Measurements from ENCODE around the gene FAAP20. TPM values are rescaled to one million over a fixed set of nuclear protein-coding genes. Genes with fewer than 3 reads are reported as not detected.

Gene FAAP20
- polyA plus RNA-seq, 2 of the 4 experiments (the other 2 are of a cell fraction) = 5.1 to 26.0 TPM

GRCh38 chr1:2190491-2190976, 4.0 kb downstream of the FAAP20 start (continued):
- TF ChIP-seq ZFP36 (IDR thresholded peaks at IDR 0.05; ENCODE audit: borderline replicate concordance, partially characterized antibody) = no peak

- Histone ChIP-seq H3K4me3 (peak overlapping the region; percentile 42), H3K9me3 (no peaks in the 10 kb centered on the region), H3K27ac (peak overlapping the region; percentile 66 to 89), H3K4me1 (peaks cover 13% of the 10 kb centered on the region; the same call in 2 of the 3 replicates), H3K4me2 (peak overlapping the region; percentile 91)
- ATAC-seq = peak; percentile 83 to 93
- peak; percentile 71 to 88 for DNase-seq (ENCODE audit: low read depth in 1 of 2, low spot score in 1 of 2)
- TF ChIP-seq TFCP2L1 (CRISPR knock-in tag; IDR thresholded peaks at IDR 0.05) = no peak
- TF ChIP-seq PBX3 (IDR thresholded peaks at IDR 0.05) = peak; percentile 69; the same call in 1 of the 2 replicates
- peak; percentile 36 for TF ChIP-seq MAX (IDR thresholded peaks at IDR 0.05)
- TF ChIP-seq CEBPB (IDR thresholded peaks at IDR 0.05) = 0 out of 4 replicates have a peak, but pooled peaks of 1 of the 2 experiments have one; percentile 35
- peak in 1 of 2 experiments; percentile 3; a peak in 1 of 5 replicates for TF ChIP-seq JUN (IDR thresholded peaks at IDR 0.05)
- TF ChIP-seq POLR2A (IDR thresholded peaks at IDR 0.05; ENCODE audit: low read length) = peak; percentile 29; the same call in 1 of the 2 replicates
- no peak for TF ChIP-seq RARB (CRISPR knock-in tag; IDR thresholded peaks at IDR 0.05)
- no peak for TF ChIP-seq EHF (CRISPR knock-in tag; IDR thresholded peaks at IDR 0.05)
- TF ChIP-seq USF2 (IDR thresholded peaks at IDR 0.05) = no peak
- no peak for TF ChIP-seq ZSCAN20 (CRISPR knock-in tag; IDR thresholded peaks at IDR 0.05)
- 68% methylated on average over 5 of the region's 65 CpGs for WGBS (ENCODE audit: missing lambda C conversion rate)
- no peak for FAIRE-seq
- ChIA-PET POLR2A (interaction anchor here (0.7 to 1.8 kb wide), 3 partner anchors 10 to 202 kb away, joined by 4 to 6 read pairs (median 4); partner anchors contain the start of genes MORN1 and RER1), CTCF (interaction anchor here (0.6 to 3.7 kb wide), 4 partner anchors 15 to 230 kb away, joined by 3 to 18 read pairs (median 5); no protein-coding TSS in a partner anchor)
Observed at GRCh38 chr1:2189459-2190425, 4.8 kb downstream of the FAAP20 start.

GRCh38 chr1:2188336-2188735, 6.2 kb downstream of the FAAP20 start:
- CTCF ChIA-PET = interaction anchor here (0.7 to 3.7 kb wide), 5 partner anchors 14 to 193 kb away, joined by 3 to 18 read pairs (median 5); no protein-coding TSS in a partner anchor
- no peak for DNase-seq (ENCODE audit: low read depth in 1 of 2, low spot score in 1 of 2)
- Histone ChIP-seq H3K9me3 (no peaks in the 10 kb centered on the region), H3K27ac (no peak overlapping the region), H3K4me2 (no peak overlapping the region), H3K4me3 (no peak overlapping the region), H3K4me1 (peaks cover 7% of the 10 kb centered on the region; the same call in 2 of the 3 replicates)
- TF ChIP-seq FOSL2 (IDR thresholded peaks at IDR 0.05) (no peak), FOSL2 (CRISPR knock-in tag; IDR thresholded peaks at IDR 0.05) (no peak), JUNB (IDR thresholded peaks at IDR 0.05) (no peak), HDAC2 (IDR thresholded peaks at IDR 0.05) (no peak), RARB (CRISPR knock-in tag; IDR thresholded peaks at IDR 0.05) (no peak), PBX3 (IDR thresholded peaks at IDR 0.05) (no peak), JUN (IDR thresholded peaks at IDR 0.05) (no peak), POLR2A (IDR thresholded peaks at IDR 0.05; ENCODE audit: low read length) (no peak), ATOH8 (CRISPR knock-in tag; IDR thresholded peaks at IDR 0.05; ENCODE audit: low read depth) (no peak), NPAS2 (CRISPR knock-in tag; IDR thresholded peaks at IDR 0.05; ENCODE audit: borderline replicate concordance) (no peak), CHD4 (IDR thresholded peaks at IDR 0.05; ENCODE audit: borderline replicate concordance) (no peak), BHLHE40 (IDR thresholded peaks at IDR 0.05; ENCODE audit: low read depth, low read length) (no peak), PHF8 (IDR thresholded peaks at IDR 0.05; ENCODE audit: borderline replicate concordance, low read depth) (no peak), TP53 (CRISPR knock-in tag; IDR thresholded peaks at IDR 0.05) (no peak), ESRRA (IDR thresholded peaks at IDR 0.05; ENCODE audit: borderline replicate concordance, low read length) (no peak), ZFP36 (IDR thresholded peaks at IDR 0.05; ENCODE audit: borderline replicate concordance, partially characterized antibody) (no peak), HOXA7 (CRISPR knock-in tag; IDR thresholded peaks at IDR 0.05) (no peak), EHMT2 (IDR thresholded peaks at IDR 0.05; ENCODE audit: low read depth) (no peak), EP300 (IDR thresholded peaks at IDR 0.05) (no peak), NFE2L2 (conservative IDR thresholded peaks at IDR 0.05; ENCODE audit: low read length) (no peak)
- no peak for FAIRE-seq
- POLR2A ChIA-PET = no interaction called here
- WGBS (ENCODE audit: missing lambda C conversion rate) = 81% methylated on average over 14 of the region's 16 CpGs
- ATAC-seq = no peak
